ENCODE results near the gene GRB10. TPM values are rescaled to one million over a fixed set of nuclear protein-coding genes. Genes with fewer than 3 reads are reported as not detected.

Gene GRB10
- total RNA-seq, 2 donors from 2014 or later: 1.1 to 1.7 TPM

GRCh38 chr7:50612704-50613103 is 170.0 kb downstream of the GRB10 start:
- H3K4me3 Mint-ChIP-seq: no peak overlapping the region
- peaks cover 21% of the 10 kb centered on the region for H3K4me1 Mint-ChIP-seq
- H3K36me3 Mint-ChIP-seq (ENCODE audit: low read depth): no peaks in the 10 kb centered on the region
- H3K9me3 Mint-ChIP-seq: no peaks in the 10 kb centered on the region
- ATAC-seq (replicated peaks): no peak
- no peaks in the 10 kb centered on the region for H3K27me3 Mint-ChIP-seq
- H3K27ac Mint-ChIP-seq: no peak overlapping the region

- peak; percentile 92 for ATAC-seq (replicated peaks)
- peak overlapping the region; percentile 16 for H3K27ac Mint-ChIP-seq
- H3K4me1 Mint-ChIP-seq: peaks cover 25% of the 10 kb centered on the region
- no peaks in the 10 kb centered on the region for H3K27me3 Mint-ChIP-seq
- no peaks in the 10 kb centered on the region for H3K9me3 Mint-ChIP-seq
- no peaks in the 10 kb centered on the region for H3K36me3 Mint-ChIP-seq (ENCODE audit: low read depth)
- peak overlapping the region; percentile 15 for H3K4me3 Mint-ChIP-seq
These were observed 172.0 kb downstream of the GRB10 start for GRCh38 chr7:50610521-50611277.

DNA sequence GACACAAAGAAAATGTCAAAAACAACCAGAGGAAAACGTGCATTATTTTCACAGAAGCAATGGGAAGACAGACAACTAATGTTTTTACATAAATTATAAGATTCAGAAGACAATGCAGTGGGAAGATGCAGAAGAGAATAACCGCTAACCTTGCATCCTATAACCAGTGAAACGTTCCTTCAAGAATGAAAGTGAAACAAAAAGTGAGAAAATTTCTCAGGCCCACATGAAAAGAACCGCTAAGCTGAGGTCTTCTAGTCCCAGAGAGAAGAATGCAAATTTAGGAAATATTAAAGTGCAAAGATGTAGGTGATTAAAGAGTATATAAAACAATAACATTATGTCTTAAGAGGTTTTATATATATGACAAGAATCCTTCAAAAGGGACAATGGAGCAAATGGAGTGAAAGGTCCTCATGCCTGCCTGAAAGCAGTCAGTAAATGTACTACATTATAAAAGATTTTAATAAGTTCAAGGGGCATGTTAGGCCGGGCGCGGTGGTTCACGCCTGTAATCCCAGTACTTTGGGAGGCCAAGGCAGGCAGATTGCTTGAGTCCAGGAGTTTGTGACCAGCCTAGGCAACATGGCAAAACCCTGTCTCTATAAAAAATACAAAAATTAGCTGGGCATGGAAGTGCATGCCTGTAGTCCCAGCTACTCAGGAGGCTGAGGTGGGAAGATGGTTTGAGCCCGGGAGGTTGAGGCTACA is 174.3 kb downstream of the GRB10 start:
- H3K27ac Mint-ChIP-seq: no peak overlapping the region
- no peaks in the 10 kb centered on the region for H3K36me3 Mint-ChIP-seq (ENCODE audit: low read depth)
- peak; percentile 65 for ATAC-seq (replicated peaks)
- peak overlapping the region; percentile 11 for H3K4me3 Mint-ChIP-seq
- H3K9me3 Mint-ChIP-seq: no peaks in the 10 kb centered on the region
- peaks cover 25% of the 10 kb centered on the region for H3K4me1 Mint-ChIP-seq
- H3K27me3 Mint-ChIP-seq: no peaks in the 10 kb centered on the region

DNA sequence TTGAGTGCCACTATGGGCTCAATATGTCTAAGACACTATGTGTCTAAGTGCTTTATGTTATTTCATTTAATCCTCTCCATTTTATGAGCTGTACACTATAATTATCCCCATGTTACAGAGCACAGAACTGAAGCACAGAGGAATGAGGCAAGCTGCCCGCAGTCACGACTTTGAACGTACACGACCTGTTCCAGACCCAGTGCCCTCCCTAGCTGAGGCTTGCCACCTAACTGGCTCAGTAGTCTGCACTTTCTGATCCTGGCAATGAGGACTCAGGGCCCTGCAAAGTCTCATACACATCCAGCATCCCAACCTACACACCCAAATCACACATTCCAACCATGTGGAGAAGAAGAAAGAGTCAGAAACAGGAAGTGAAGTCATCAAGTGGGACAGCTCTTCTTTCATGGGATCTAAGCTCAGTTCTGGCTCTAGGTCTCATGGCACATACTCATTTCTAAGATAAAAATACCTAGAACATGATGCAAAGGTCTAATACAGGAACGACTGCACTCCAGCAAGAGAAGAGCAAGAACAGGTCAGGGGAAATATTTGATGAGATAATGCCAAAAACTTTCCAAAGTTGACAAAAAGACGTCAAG is 175.1 kb downstream of the GRB10 start:
- no peak overlapping the region for H3K27ac Mint-ChIP-seq
- no peaks in the 10 kb centered on the region for H3K9me3 Mint-ChIP-seq
- no peak for ATAC-seq (replicated peaks)

DNA sequence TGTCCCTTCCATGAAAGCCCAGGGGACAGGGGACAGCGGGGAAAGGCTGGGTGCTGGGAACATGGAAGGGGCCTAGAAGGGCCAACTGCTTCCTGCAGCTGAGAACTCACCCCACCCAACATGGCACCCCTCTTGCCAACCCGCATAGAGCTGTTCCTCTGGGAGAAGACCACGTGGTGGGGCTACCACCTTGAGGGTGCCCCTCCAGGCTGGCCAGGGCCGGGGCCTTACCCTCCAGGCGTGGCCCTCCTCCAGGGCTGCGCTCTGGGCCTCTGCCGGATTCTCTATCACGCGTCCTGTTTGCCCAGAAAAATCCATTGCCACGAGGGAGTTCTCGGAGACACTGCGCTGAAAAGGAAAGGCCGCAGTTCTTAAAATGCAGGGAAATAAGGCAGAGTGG is 177.6 kb downstream of the GRB10 start:
- H3K4me3 Mint-ChIP-seq: no peak overlapping the region
- no peak for ATAC-seq (replicated peaks)
- no peak overlapping the region for H3K27ac Mint-ChIP-seq
- no peaks in the 10 kb centered on the region for H3K36me3 Mint-ChIP-seq (ENCODE audit: low read depth)
- H3K9me3 Mint-ChIP-seq: no peaks in the 10 kb centered on the region
- H3K27me3 Mint-ChIP-seq: no peaks in the 10 kb centered on the region
- H3K4me1 Mint-ChIP-seq: peaks cover 12% of the 10 kb centered on the region

More for the DNA sequence above, 175.1 kb downstream of the GRB10 start:
- H3K4me1 Mint-ChIP-seq: peaks cover 25% of the 10 kb centered on the region
- H3K27me3 Mint-ChIP-seq: no peaks in the 10 kb centered on the region
- no peaks in the 10 kb centered on the region for H3K36me3 Mint-ChIP-seq (ENCODE audit: low read depth)
- peak overlapping the region; percentile 11 for H3K4me3 Mint-ChIP-seq

DNA sequence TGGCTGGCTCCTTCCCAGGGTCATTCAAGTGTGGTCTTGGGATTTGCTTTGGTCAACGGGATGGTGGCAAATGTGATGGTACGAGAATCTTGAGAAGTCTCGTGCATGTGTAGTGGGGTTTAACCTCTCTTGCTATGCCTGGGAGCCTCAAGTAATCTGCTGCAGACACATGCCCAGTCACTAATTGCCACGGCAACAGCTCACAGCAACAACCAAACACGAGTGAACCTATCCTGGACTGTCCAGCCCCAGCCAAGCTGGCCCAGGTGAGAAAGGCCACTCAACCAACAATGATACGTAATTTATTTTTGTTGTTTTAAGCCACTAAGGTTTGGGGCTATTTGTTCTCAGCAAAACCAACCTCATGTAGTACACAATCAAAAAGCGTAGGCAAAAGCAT is 179.4 kb downstream of the GRB10 start:
- Mint-ChIP-seq H3K27ac (no peak overlapping the region), H3K9me3 (no peaks in the 10 kb centered on the region), H3K4me3 (no peak overlapping the region), H3K4me1 (peaks cover 9% of the 10 kb centered on the region), H3K36me3 (ENCODE audit: low read depth) (no peaks in the 10 kb centered on the region), H3K27me3 (no peaks in the 10 kb centered on the region)
- ATAC-seq (replicated peaks): no peak

DNA sequence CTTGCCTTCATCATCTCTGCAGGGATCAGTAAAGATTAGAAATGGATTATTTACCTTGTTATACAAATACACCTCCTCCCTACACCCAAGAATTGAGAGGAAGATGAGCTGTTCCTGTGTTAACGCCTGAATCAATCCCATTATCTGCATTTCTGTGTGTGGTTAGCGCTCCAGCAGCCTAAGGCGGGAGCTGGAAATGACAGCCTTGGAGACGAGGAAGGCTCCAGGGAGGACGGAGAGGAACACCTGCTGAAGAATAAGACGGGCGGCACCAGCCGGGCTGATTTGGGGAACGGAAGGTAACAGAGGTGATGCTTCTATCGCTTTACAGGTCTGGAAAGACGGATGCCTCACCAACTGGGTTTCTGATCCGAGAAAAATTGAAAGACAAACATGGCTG is 183.3 kb downstream of the GRB10 start:
- H3K27me3 Mint-ChIP-seq: no peaks in the 10 kb centered on the region
- no peak for ATAC-seq (replicated peaks)
- H3K9me3 Mint-ChIP-seq: no peaks in the 10 kb centered on the region
- no peaks in the 10 kb centered on the region for H3K36me3 Mint-ChIP-seq (ENCODE audit: low read depth)
- peaks cover 13% of the 10 kb centered on the region for H3K4me1 Mint-ChIP-seq
- H3K4me3 Mint-ChIP-seq: no peak overlapping the region
- no peak overlapping the region for H3K27ac Mint-ChIP-seq

- no peaks in the 10 kb centered on the region for H3K27me3 Mint-ChIP-seq
These were observed 184.0 kb downstream of the GRB10 start for GRCh38 chr7:50598460-50599343.

DNA sequence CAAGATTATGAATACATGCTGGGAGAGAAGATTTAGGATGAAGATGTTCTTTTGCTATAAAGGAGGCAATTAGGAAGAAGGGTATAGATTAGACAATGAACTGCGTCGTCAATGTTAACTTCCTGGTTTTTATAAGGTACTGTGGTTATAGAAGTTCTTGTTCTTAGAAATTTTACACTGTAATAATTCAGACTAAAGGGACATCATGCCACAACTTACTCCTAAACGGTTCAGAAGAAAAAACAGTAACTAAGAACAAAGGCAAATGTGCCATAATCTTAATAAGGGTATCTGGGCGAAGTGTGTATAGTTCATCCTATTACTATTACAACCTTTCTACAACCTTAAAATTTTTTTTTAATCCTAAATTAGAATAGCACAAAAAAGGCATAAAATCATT is 186.2 kb downstream of the GRB10 start:
- Mint-ChIP-seq H3K27ac (no peak overlapping the region), H3K36me3 (ENCODE audit: low read depth) (no peaks in the 10 kb centered on the region), H3K4me1 (peaks cover 14% of the 10 kb centered on the region), H3K9me3 (no peaks in the 10 kb centered on the region), H3K27me3 (peaks cover 2% of the 10 kb centered on the region), H3K4me3 (no peak overlapping the region)
- ATAC-seq (replicated peaks): no peak

More at GRCh38 chr7:50598460-50599343, 184.0 kb downstream of the GRB10 start:
- no peak overlapping the region for H3K4me3 Mint-ChIP-seq
- no peaks in the 10 kb centered on the region for H3K9me3 Mint-ChIP-seq
- ATAC-seq (replicated peaks): no peak
- H3K36me3 Mint-ChIP-seq (ENCODE audit: low read depth): no peaks in the 10 kb centered on the region
- H3K27ac Mint-ChIP-seq: no peak overlapping the region
- H3K4me1 Mint-ChIP-seq: peaks cover 14% of the 10 kb centered on the region

DNA sequence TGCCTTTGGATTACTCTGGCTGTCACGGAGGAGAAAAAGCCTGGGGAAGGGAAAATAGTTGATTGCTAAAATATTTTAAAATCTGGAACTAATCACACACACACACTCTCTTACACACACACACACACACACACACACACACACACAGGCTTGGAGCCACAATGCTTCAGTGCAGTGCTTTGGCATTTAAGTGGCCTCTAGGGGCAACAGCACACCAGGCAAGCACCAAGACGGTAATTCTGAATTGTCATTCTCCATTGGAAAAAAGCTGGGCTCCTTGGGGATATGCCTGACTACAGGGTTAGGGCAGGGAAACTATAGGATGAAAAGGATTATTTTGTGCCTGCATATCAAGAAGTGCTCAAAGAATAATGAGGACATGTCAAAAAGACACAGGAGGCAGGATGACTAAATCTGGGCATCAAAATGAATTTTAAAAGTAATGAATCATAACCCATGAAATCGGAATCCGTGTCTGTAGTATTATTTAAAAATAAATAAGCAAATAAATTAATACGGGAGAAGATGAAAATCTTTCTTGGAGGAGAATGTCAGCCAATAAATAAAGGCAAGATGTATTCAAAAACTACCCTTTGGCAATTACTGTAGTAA is 187.1 kb downstream of the GRB10 start:
- Mint-ChIP-seq H3K27me3 (peaks cover 3% of the 10 kb centered on the region), H3K4me3 (peak overlapping the region; percentile 58), H3K36me3 (ENCODE audit: low read depth) (no peaks in the 10 kb centered on the region), H3K27ac (peak overlapping the region; percentile 65), H3K9me3 (no peaks in the 10 kb centered on the region), H3K4me1 (peaks cover 14% of the 10 kb centered on the region)
- peak; percentile 26 for ATAC-seq (replicated peaks)

- Mint-ChIP-seq H3K27me3 (peaks cover 8% of the 10 kb centered on the region), H3K36me3 (ENCODE audit: low read depth) (no peaks in the 10 kb centered on the region), H3K4me1 (peaks cover 14% of the 10 kb centered on the region), H3K9me3 (no peaks in the 10 kb centered on the region), H3K4me3 (peak overlapping the region; percentile 58), H3K27ac (peak overlapping the region; percentile 65)
- peak; percentile 84 for ATAC-seq (replicated peaks)
These were observed 187.8 kb downstream of the GRB10 start for GRCh38 chr7:50594734-50595485.

DNA sequence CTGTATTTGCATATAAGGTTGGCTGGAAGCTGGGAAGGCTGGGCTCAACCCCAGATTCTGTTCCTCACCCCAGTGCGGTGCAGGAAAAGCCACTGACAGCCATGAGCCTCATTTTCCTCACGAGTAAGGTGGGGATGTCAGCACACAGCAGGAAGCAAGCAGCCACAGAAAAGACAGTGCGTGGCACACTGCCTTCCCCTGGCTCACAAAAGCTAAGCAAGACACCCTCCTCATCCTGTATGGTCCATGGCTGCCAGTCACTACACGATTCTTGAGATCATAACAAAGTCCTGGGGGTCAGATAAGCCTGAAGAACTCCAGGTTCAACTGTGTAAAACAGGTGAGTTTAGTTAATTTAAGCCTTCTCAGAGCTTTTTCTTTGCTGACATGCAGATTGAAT is 188.6 kb downstream of the GRB10 start:
- Mint-ChIP-seq H3K27ac (peak overlapping the region; percentile 65), H3K9me3 (no peaks in the 10 kb centered on the region), H3K4me1 (peaks cover 14% of the 10 kb centered on the region), H3K4me3 (peak overlapping the region; percentile 58), H3K27me3 (peaks cover 8% of the 10 kb centered on the region), H3K36me3 (ENCODE audit: low read depth) (no peaks in the 10 kb centered on the region)
- peak; percentile 23 for ATAC-seq (replicated peaks)

DNA sequence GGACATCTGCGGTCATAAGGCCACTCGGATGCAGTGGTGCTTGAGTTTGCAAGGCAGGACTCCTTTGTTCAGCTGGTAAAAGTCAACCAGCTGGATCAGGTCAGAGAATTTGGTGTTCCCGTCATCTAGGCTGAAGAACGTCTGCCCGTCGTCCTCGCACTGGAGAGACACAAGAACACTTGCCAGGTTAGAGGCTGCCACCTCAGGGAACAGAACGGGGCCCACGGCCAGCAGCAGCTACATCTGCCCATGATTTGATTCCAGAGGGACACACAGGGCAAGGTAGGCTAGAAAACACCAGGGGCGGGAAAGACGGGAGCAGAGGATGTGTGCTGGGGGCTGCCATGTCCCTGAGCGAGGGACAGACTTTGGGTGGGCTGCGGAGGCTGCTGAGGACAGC is 189.8 kb downstream of the GRB10 start:
- H3K27ac Mint-ChIP-seq: no peak overlapping the region
- no peaks in the 10 kb centered on the region for H3K9me3 Mint-ChIP-seq
- peaks cover 14% of the 10 kb centered on the region for H3K4me1 Mint-ChIP-seq
- H3K4me3 Mint-ChIP-seq: no peak overlapping the region
- H3K36me3 Mint-ChIP-seq (ENCODE audit: low read depth): no peaks in the 10 kb centered on the region
- H3K27me3 Mint-ChIP-seq: peaks cover 8% of the 10 kb centered on the region
- ATAC-seq (replicated peaks): no peak
